Regular cardiac myocyte (primary cell): ENCODE results near the gene LBHD1. TPM values are rescaled to one million over a fixed set of nuclear protein-coding genes. Genes with fewer than 3 reads are reported as not detected.

Experiments
- total RNA-seq: library from RNA; depleted of rRNA; stranded (reverse); fragments of >200 nt; gene quantifications from 2 replicates; pipeline ENCODE4 v1.2.3, GENCODE V29; 2014

LBHD1 gene
- 2.5 and 3.7 TPM in 2 replicates for total RNA-seq

DNA sequence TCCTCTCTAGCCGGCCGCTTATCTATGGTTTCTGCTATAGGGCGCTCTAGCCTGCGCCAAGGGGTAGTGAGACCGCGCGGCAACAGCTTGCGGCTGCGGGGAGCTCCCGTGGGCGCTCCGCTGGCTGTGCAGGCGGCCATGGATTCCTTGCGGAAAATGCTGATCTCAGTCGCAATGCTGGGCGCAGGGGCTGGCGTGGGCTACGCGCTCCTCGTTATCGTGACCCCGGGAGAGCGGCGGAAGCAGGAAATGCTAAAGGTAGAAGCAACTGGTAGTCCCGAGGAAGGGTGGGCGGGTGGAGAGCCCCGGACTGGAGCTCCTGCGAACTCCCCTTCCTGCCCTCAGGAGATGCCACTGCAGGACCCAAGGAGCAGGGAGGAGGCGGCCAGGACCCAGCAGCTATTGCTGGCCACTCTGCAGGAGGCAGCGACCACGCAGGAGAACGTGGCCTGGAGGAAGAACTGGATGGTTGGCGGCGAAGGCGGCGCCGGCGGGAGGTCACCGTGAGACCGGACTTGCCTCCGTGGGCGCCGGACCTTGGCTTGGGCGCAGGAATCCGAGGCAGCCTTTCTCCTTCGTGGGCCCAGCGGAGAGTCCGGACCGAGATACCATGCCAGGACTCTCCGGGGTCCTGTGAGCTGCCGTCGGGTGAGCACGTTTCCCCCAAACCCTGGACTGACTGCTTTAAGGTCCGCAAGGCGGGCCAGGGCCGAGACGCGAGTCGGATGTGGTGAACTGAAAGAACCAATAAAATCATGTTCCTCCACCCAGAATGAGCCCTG lies at the start of gene LBHD1, which contains the start of gene UQCC3:
TSS of gene LBHD1 (minus strand) at position 660 of the 782 bp plus-strand sequence. CDS start 2,236 bp downstream, outside the sequence.
TSS of gene UQCC3 (plus strand) at position 66 of the 782 bp plus-strand sequence. CDS start at position 139, 73 bp downstream.

DNA sequence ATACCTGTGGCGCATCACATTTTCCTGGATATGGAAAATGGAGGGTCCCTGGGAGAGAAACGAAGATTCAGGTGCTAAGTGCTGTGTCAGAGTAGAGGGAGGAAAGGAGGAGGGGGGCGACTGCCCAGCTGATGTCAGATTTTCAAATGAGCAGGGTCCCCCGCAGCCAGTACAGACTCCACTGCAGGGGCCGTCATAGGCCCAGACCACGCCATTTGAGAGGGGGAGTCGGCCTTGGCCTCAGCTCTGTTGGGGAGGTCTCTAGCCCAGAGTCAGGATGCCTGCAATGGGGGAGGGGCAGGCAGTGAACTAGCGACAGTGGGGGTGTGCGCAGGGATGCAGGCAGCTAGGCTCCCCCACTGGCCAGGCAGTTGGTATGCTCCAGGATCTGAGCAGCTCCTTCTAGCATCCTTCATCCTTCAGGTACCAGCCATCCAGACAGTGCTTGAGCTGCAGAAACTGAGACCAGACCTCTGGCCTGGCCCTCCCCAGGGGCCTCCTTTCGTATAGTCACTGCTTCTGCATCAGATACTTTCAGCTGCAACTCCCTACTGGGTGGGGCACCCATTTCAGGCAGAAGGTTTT lies 35.3 kb upstream of the LBHD1 start, which contains the start of the genes BSCL2 and GNG3:
TSS of gene BSCL2 (minus strand) at position 148 of the 585 bp plus-strand sequence. CDS start 229 bp downstream, outside the sequence.
TSS of gene GNG3 (plus strand) at position 400 of the 585 bp plus-strand sequence. CDS start 620 bp downstream, outside the sequence.

DNA sequence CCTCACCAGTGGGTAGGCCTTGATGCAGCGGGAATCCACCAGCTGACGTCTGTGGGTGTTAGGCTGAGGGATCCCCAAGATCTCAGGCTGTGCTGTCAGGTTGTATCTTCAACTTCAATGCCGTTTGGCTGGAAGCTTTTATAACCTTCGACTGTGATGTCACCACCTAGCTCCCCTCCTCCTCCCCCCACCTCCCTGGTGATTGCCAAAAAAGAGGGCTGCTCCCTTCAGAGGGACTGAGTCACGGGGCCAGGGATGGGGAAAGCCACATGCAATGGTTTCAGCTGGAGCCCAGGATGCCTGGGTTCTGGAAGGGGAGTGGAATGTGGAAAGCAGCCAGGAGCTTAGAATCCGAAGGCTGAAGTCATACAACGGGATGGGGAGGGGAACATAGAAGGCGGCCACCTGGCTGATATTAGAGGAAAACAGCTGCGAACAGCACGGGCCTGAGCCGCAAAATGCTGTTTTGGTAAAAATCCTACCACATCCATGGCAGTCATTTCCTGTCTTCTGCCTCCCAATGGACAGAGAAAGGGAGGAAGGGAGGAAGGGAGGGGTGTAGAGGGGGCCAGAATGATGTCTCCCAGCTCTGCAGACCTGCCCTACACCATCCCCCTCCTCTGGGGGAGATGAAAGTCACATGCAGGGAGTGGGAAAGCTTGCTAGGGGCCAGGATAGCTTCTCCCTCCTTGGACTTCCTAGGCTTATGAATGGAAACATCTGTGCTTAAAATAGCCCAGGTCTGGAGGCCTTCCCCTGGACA lies 17.5 kb upstream of the LBHD1 start, which contains the start of gene LRRN4CL:
TSS of gene LRRN4CL (minus strand) at position 110 of the 763 bp plus-strand sequence. CDS start 1,022 bp downstream, outside the sequence.

DNA sequence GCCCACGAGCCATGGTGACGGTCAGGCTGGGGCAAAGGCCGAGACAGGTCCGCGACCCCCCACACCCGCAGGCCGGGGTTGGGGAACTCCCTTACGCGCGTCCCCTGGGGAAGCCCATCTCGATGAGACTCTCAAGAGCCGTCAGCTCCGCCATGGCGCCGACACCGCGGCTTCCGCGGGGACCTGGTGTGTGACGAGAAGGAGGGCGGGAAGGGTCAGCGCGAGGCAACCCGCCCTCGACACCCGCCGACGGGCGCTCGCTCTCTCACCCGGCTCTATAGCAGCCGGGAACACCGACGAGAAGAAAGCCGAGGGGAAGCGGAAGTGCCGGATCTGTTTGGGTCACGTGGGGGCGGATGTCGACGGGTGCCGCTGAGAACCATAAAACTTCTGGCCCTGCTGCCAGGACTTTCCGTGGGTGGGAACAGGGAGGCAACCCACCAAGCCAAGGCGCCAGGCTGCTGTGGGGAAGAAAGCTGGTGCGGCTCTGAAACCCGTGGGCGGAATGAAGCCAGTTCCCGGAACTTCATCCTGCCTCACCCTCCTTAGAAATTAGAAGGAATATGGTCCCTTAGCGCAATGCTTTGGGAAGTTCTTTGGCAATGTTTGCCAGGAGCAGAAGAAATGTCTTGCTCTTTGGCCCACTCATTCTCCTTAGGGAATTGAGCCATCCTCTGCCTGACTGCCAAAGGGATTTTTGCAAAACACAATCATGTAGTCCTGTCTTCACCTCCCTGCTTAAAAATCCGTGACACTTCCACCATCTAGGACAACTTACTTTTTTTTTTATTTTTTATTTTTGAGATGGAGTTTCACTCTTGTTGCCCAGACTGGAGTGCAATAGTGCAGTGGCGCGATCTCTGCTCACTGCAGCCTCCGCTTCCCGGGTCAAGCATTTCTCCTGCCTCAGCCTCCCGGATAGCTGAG lies 7.0 kb upstream of the LBHD1 start, which contains the start of gene UBXN1:
TSS of gene UBXN1 (minus strand) at position 304 of the 927 bp plus-strand sequence. CDS start at position 154, 150 bp downstream.

DNA sequence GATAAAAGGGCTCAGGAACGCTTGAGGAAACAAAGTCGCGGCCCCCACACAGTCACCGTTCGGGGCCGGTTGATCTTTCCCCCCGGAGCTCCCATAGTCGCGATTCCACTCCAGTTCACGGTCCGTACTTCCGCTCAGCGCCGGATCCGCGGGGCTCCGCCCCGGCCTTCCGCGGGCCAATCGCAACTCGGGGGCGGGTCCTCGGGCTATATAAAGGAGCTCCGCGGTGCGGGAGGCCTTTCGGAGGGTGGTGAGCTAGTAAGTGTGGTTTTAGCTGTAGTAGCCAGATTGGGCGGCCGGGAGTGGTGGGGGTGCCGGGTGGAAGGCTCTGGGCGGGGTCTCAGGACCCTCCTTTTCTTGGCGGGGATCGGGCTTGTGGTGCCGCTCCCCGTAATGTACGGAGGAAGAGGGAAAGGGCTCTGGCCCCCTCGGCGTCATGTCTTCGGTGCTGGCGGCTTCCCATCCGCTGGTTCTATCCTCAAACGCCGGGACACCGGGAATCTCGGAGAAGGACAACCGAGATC lies 6.9 kb downstream of the LBHD1 start, which contains the start of the genes C11orf98 and CSKMT:
TSS of gene C11orf98 (minus strand) at position 136 of the 524 bp plus-strand sequence. CDS start at position 95, 41 bp downstream.
TSS of gene CSKMT (plus strand) at position 238 of the 524 bp plus-strand sequence. CDS start 568 bp downstream, outside the sequence.

DNA sequence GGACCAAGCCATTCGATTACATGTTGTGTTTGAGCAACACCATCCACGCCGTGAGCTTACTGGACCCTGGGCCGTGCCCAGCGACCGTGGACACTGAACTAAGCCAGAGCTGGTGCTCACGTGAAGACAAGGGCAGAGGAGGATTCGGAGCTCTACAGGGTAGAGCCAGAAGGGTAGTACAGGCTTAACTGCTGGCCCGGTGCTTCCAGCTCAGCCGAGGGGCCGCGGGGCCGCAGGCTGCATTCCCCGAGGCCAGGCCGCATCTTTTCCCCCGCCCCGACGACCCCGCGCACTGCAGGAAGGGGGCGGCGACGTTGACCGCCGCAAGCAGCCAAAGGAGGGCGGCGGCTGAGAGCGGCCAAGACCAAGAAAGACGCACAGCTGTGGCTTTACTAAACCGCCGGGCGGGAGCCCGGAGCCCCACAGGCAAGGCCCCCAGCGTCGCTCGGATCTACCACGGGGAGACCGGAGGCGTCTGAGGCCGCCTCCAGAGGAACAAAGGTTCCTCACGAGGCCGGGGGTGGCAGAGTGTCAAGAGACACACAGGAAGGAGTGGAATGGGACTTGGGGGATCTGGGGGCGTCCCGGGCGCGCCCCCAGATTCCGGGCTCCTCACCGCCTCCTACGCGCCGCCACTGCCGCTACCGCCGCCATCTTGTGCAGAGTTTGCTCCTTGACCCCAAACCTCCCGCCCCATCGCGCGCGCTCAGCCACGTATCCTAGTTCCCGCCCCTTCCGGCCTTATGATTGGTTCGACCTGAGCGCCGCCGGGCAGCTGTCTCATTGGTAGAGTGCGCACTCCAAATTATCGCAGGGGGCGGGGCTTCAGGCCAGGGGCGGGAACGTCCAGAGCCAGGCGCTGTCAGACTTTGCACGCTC lies 25.9 kb downstream of the LBHD1 start, which contains the start of gene GANAB:
TSS of gene GANAB (minus strand) at position 668 of the 879 bp plus-strand sequence. CDS start at position 654, 14 bp downstream.

DNA sequence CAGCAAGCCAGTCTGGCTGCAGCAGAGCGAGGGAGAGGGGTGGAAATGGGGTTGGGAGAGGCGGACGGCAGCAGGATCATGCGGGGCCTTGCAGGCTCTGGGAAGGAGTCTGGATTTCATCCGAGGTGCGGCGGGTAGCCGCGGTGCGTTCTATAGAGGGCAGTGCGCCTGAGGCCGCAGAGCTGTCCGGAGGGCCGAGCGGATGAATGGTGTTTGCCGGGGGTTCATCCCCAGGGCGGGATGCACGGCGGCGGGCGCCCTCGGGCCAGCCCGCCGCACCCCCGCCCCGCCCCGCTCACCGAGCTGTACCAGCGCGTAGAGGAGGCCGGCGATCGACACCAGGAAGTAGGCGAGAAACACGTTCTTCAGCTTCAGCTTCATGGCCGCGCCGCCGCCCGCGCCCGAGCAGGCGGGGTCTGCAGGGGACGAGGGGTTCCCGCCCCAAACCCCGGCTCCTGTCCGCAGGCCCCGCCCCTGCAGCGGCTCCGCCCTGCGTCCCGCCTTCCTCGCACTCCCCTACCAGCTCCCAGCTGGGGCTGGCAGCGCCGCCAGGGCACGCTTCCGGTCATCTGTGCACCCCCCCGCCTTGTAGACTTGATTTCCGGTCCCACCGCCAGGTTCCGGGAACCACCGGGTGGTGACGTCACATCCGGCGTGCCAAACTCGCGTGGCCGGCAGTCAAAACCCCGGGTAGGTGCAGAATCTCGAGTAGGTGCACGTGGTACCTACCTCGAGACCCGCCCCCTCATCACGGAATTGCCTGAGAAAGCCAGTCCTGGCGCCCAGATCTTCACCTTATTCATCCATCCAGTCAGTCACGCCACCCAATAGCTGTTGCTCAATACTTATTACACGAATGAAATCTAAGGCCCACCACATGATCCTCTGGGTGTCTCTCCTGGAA lies 50.2 kb downstream of the LBHD1 start, which contains the start of gene B3GAT3:
TSS of gene B3GAT3 (minus strand) at position 420 of the 904 bp plus-strand sequence. CDS start at position 381, 39 bp downstream.

Other genes starting within 250 kb of the LBHD1 start
- 320 and 463 TPM in 2 replicates for gene AHNAK, start 125.5 kb downstream of the LBHD1 start, total RNA-seq
- gene EEF1G, start 98.4 kb downstream of the LBHD1 start, total RNA-seq = 1,480 and 1,535 TPM in 2 replicates
- 6.2 and 7.9 TPM in 2 replicates for gene TUT1, start 80.7 kb downstream of the LBHD1 start, total RNA-seq
- gene MTA2, start 70.4 kb downstream of the LBHD1 start, total RNA-seq = 93.6 and 166 TPM in 2 replicates
- 13.2 and 15.1 TPM in 2 replicates for gene EML3, start 59.5 kb downstream of the LBHD1 start, total RNA-seq
- 2.0 and 3.1 TPM in 2 replicates for gene ROM1, start 59.0 kb downstream of the LBHD1 start, total RNA-seq
- 39.5 and 39.7 TPM in 2 replicates for gene B3GAT3, start 50.3 kb downstream of the LBHD1 start, total RNA-seq
- 233 and 273 TPM in 2 replicates for gene GANAB, start 25.7 kb downstream of the LBHD1 start, total RNA-seq
- 17.2 and 33.7 TPM in 2 replicates for gene INTS5, start 19.0 kb downstream of the LBHD1 start, total RNA-seq
- 21.4 and 48.1 TPM in 2 replicates for gene C11orf98, start 7.1 kb downstream of the LBHD1 start, total RNA-seq
- gene CSKMT, start 7.0 kb downstream of the LBHD1 start, total RNA-seq = 9.8 and 11.0 TPM in 2 replicates
- gene UQCC3, start 594 bp downstream of the LBHD1 start, total RNA-seq = 7.0 and 13.2 TPM in 2 replicates
- 110 and 143 TPM in 2 replicates for gene UBXN1, start 6.8 kb upstream of the LBHD1 start, total RNA-seq
- gene LRRN4CL, start 17.3 kb upstream of the LBHD1 start, total RNA-seq = 0.58 and 9.6 TPM in 2 replicates
- 48.3 and 54.4 TPM in 2 replicates for gene BSCL2, start 35.2 kb upstream of the LBHD1 start, total RNA-seq
- not detected in 2 replicates for gene GNG3, start 35.4 kb upstream of the LBHD1 start, total RNA-seq
- 5.6 and 6.1 TPM in 2 replicates for gene HNRNPUL2, start 55.2 kb upstream of the LBHD1 start, total RNA-seq
- 28.4 and 30.4 TPM in 2 replicates for gene TTC9C, start 56.2 kb upstream of the LBHD1 start, total RNA-seq
- gene ZBTB3, start 81.9 kb upstream of the LBHD1 start, total RNA-seq = 11.6 and 13.6 TPM in 2 replicates
- 45.1 and 76.1 TPM in 2 replicates for gene POLR2G, start 89.3 kb upstream of the LBHD1 start, total RNA-seq
- 14.1 and 17.8 TPM in 2 replicates for gene TAF6L, start 99.1 kb upstream of the LBHD1 start, total RNA-seq
- 34.9 and 46.5 TPM in 2 replicates for gene TMEM179B, start 115.1 kb upstream of the LBHD1 start, total RNA-seq
- 18.6 and 20.9 TPM in 2 replicates for gene TMEM223, start 119.7 kb upstream of the LBHD1 start, total RNA-seq
- gene NXF1, start 133.2 kb upstream of the LBHD1 start, total RNA-seq = 21.1 and 21.5 TPM in 2 replicates
- 27.6 and 39.3 TPM in 2 replicates for gene STX5, start 159.8 kb upstream of the LBHD1 start, total RNA-seq
- not detected in 2 replicates for gene TEX54, start 160.6 kb upstream of the LBHD1 start, total RNA-seq
- gene WDR74, start 167.3 kb upstream of the LBHD1 start, total RNA-seq = 40.3 and 59.8 TPM in 2 replicates
- gene SLC3A2, start 208.6 kb upstream of the LBHD1 start, total RNA-seq = 137 and 149 TPM in 2 replicates
- gene CHRM1, start 249.1 kb upstream of the LBHD1 start, total RNA-seq = not detected in 2 replicates